ENCODE measurements around the gene HJV.

HJV gene

DNA sequence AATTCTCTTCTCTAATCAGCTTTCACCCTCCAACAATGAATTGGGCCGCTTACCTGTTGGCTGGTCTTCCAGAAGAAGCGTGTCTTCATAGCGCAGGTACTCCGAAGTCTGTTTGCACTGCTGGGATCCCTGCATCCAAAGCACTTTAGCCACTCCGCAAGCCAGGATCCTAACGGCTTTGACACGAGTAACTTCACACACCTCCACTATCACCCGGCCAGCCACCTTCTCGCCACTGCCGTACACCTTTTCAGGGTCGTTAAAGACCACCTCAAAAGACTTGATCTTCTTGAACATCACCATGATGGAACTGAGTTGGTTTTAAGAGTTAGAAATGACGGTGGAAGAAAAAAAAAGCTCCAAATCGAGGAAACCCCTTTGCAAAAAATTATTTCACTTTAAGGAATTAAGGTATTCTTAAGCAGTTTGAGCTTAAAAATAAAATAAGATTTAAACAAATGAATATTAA, 25.5 kb downstream of the HJV start:
- no peaks in the 10 kb centered on the region for H3K9me3 ChIP-seq (ENCODE audit: low read depth, low read length)
- H3K4me3 ChIP-seq, result peak overlapping the region; percentile 86
- H3K9ac ChIP-seq (ENCODE audit: insufficient read length), result peak overlapping the region; percentile 58
- peaks cover 3% of the 10 kb centered on the region; the same call in 1 of the 2 replicates for H3K36me3 ChIP-seq (ENCODE audit: insufficient read depth, low read length)
- DNase-seq (ENCODE audit: low read depth, low spot score), result no peak
- H3K27ac ChIP-seq, result no peak overlapping the region
- TF ChIP-seq POLR2AphosphoS5 (IDR thresholded peaks at IDR 0.05; ENCODE audit: borderline replicate concordance, low read depth, low read length), result no peak
- TF ChIP-seq FOXP2 (optimal IDR thresholded peaks at IDR 0.05; ENCODE audit: control extremely low read depth, extremely low read length, insufficient read depth), result no peak
- no peak for TF ChIP-seq EZH2 (IDR thresholded peaks at IDR 0.05)

DNA sequence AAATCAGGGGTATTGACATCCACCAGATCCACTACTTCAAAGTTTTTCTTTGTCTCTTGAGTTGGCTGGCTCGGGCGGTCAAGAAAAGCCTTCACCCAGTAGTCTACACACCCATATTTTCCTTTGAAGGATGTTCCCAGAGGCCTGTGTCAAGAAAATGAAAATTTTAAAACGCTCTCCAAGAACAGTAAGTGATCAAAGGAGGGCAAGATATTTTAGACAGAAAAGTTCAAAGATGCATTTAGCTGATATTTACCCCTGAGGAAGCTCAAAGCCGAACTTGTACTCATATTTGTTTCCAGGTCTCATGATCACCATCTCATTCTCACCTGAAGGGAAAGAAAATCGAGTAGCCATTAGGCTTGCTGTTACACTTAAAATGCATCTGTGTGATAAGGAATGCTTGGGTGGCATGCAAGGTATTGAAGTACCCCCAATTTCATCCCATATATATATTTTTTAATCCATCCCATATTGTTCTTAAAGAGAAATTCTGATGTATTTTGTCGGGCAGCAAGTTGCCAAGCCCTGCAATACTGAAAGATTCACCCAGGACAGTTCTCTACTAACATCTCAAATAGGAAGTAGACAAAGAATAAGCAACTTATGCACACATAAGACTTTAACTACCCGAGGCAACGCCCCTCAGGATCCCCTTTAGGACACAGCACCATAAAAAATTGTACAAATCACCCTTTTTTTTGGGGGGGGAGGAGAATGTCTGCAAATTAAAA, 26.2 kb downstream of the HJV start:
- no peak for DNase-seq (ENCODE audit: low read depth, low spot score)
- Histone ChIP-seq H3K36me3 (ENCODE audit: insufficient read depth, low read length) (peaks cover 3% of the 10 kb centered on the region; the same call in 1 of the 2 replicates), H3K9me3 (ENCODE audit: low read depth, low read length) (no peaks in the 10 kb centered on the region), H3K9ac (ENCODE audit: insufficient read length) (peak overlapping the region; percentile 58), H3K4me3 (peak overlapping the region; percentile 86), H3K27ac (no peak overlapping the region)
- TF ChIP-seq POLR2AphosphoS5 (IDR thresholded peaks at IDR 0.05; ENCODE audit: borderline replicate concordance, low read depth, low read length) (no peak), FOXP2 (optimal IDR thresholded peaks at IDR 0.05; ENCODE audit: control extremely low read depth, extremely low read length, insufficient read depth) (no peak), EZH2 (IDR thresholded peaks at IDR 0.05) (no peak)

- DNase-seq (ENCODE audit: low read depth, low spot score), result no peak
These were observed 27.0 kb downstream of the HJV start for GRCh38 chr1:145994391-145995120.

DNA sequence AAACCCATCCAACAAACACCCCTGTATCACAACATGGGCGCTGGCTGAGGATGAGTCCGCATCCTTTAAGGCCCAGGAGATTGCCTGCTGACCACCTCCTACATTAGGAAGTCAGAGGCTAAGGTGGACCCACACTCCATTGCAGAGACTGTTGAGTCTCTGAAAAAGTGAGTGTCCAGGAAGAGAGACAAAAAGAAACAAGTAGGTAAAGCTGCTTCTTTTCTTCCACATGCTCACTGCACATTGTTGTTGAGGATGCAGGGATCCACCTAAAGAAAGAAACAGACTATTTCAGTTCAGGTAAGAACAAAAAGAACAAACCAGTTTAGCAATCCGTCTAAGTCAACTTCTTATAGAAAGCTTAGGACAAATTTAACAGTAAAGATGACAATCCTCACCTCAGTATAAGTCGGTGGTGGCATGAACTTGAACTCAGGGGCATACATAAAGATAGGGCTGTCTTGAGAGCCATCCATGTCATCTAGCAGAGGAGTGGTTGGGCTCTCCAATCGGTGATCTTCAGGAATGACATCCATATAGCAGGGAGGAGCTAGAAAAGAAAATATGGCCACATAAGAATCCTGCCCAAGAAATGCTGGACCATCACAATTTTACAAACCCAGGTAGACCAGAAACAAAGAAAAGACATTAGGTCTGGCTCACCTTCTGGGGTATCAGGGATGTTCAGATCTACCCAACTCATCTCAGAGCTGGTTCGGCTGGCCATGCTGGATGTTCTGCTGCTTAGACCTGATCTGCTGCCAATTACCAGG, 27.7 kb downstream of the HJV start:
- Histone ChIP-seq H3K27ac (no peak overlapping the region), H3K4me3 (no peak overlapping the region), H3K9me3 (ENCODE audit: low read depth, low read length) (no peaks in the 10 kb centered on the region), H3K9ac (ENCODE audit: insufficient read length) (no peak overlapping the region), H3K36me3 (ENCODE audit: insufficient read depth, low read length) (peaks cover 3% of the 10 kb centered on the region; the same call in 1 of the 2 replicates)
- TF ChIP-seq POLR2AphosphoS5 (IDR thresholded peaks at IDR 0.05; ENCODE audit: borderline replicate concordance, low read depth, low read length), result no peak
- no peak for TF ChIP-seq EZH2 (IDR thresholded peaks at IDR 0.05)
- TF ChIP-seq FOXP2 (optimal IDR thresholded peaks at IDR 0.05; ENCODE audit: control extremely low read depth, extremely low read length, insufficient read depth), result no peak
- no peak for DNase-seq (ENCODE audit: low read depth, low spot score)

More at GRCh38 chr1:145994391-145995120, 27.0 kb downstream of the HJV start:
- TF ChIP-seq EZH2 (IDR thresholded peaks at IDR 0.05) (no peak), POLR2AphosphoS5 (IDR thresholded peaks at IDR 0.05; ENCODE audit: borderline replicate concordance, low read depth, low read length) (no peak), FOXP2 (optimal IDR thresholded peaks at IDR 0.05; ENCODE audit: control extremely low read depth, extremely low read length, insufficient read depth) (no peak)
- Histone ChIP-seq H3K27ac (no peak overlapping the region), H3K4me3 (peak overlapping the region; percentile 86; the same call in 1 of the 2 replicates), H3K9ac (ENCODE audit: insufficient read length) (no peak overlapping the region), H3K9me3 (ENCODE audit: low read depth, low read length) (no peaks in the 10 kb centered on the region), H3K36me3 (ENCODE audit: insufficient read depth, low read length) (peaks cover 3% of the 10 kb centered on the region; the same call in 1 of the 2 replicates)

- no peak for TF ChIP-seq FOXP2 (optimal IDR thresholded peaks at IDR 0.05; ENCODE audit: control extremely low read depth, extremely low read length, insufficient read depth)
- TF ChIP-seq EZH2 (IDR thresholded peaks at IDR 0.05), result no peak
- TF ChIP-seq POLR2AphosphoS5 (IDR thresholded peaks at IDR 0.05; ENCODE audit: borderline replicate concordance, low read depth, low read length), result no peak
- Histone ChIP-seq H3K27ac (no peak overlapping the region), H3K9ac (ENCODE audit: insufficient read length) (no peak overlapping the region), H3K9me3 (ENCODE audit: low read depth, low read length) (no peaks in the 10 kb centered on the region), H3K36me3 (ENCODE audit: insufficient read depth, low read length) (peaks cover 3% of the 10 kb centered on the region; the same call in 1 of the 2 replicates), H3K4me3 (no peak overlapping the region)
- no peak for DNase-seq (ENCODE audit: low read depth, low spot score)
These were observed 28.4 kb downstream of the HJV start for GRCh38 chr1:145992958-145993617.

DNA sequence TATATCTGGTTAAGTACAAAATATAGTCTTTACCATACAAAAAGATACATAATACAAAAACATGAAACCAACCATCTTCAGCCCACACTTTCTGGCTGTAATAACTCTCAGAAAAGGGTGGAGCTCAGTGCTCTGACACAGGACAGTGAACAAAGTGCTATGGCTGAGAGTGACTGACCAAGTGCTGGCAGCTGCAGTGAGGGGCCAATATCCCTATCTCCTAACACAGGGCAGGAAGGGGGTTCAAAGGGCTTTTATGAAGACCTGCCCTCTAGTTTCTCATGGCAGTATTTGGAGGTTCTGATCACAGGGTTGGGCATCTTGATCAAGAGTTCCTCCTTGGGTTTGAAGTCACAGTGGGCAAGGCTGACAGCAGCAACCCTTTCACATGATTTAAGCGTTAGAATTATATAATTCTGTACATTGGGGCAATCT, 29.0 kb downstream of the HJV start:
- Histone ChIP-seq H3K4me3 (no peak overlapping the region), H3K9ac (ENCODE audit: insufficient read length) (no peak overlapping the region), H3K36me3 (ENCODE audit: insufficient read depth, low read length) (peaks cover 3% of the 10 kb centered on the region; the same call in 1 of the 2 replicates), H3K27ac (no peak overlapping the region), H3K9me3 (ENCODE audit: low read depth, low read length) (no peaks in the 10 kb centered on the region)
- TF ChIP-seq POLR2AphosphoS5 (IDR thresholded peaks at IDR 0.05; ENCODE audit: borderline replicate concordance, low read depth, low read length) (no peak), FOXP2 (optimal IDR thresholded peaks at IDR 0.05; ENCODE audit: control extremely low read depth, extremely low read length, insufficient read depth) (no peak), EZH2 (IDR thresholded peaks at IDR 0.05) (no peak)
- no peak for DNase-seq (ENCODE audit: low read depth, low spot score)

GRCh38 chr1:145991735-145992412, 29.7 kb downstream of the HJV start:
- H3K9ac ChIP-seq (ENCODE audit: insufficient read length), result no peak overlapping the region
- H3K27ac ChIP-seq, result no peak overlapping the region
- no peak for DNase-seq (ENCODE audit: low read depth, low spot score)
- TF ChIP-seq FOXP2 (optimal IDR thresholded peaks at IDR 0.05; ENCODE audit: control extremely low read depth, extremely low read length, insufficient read depth) (no peak), EZH2 (IDR thresholded peaks at IDR 0.05) (no peak), POLR2AphosphoS5 (IDR thresholded peaks at IDR 0.05; ENCODE audit: borderline replicate concordance, low read depth, low read length) (no peak; the same call in 1 of the 2 replicates)
- H3K9me3 ChIP-seq (ENCODE audit: low read depth, low read length), result no peaks in the 10 kb centered on the region
- H3K4me3 ChIP-seq, result no peak overlapping the region
- H3K36me3 ChIP-seq (ENCODE audit: insufficient read depth, low read length), result peaks cover 3% of the 10 kb centered on the region; the same call in 1 of the 2 replicates
